WTC11 (cell line): ENCODE measurements around the gene KIRREL2.

Experiments
- ATF1 ChIP-seq: sonication (generic); formaldehyde crosslinking; IDR thresholded peaks from 2 replicates; pipeline ENCODE4 v1.8.1; 2023; ENCODE audit warnings: mild to moderate bottlenecking, moderate library complexity, missing genetic modification reagents
- JUN ChIP-seq: sonication (generic); formaldehyde crosslinking; IDR thresholded peaks from 2 replicates; pipeline ENCODE4 v1.8.0; 2023; ENCODE audit warnings: mild to moderate bottlenecking, missing genetic modification reagents
- ZNF423 ChIP-seq: fragments of 250-450 bp; sonication (Bioruptor Pico); IDR thresholded peaks from 2 replicates; pipeline ENCODE4 v2.1.2; 2022; ENCODE audit warnings: mild to moderate bottlenecking, moderate library complexity
- ZNF512 ChIP-seq: sonication (generic); formaldehyde crosslinking; IDR thresholded peaks from 2 replicates; pipeline ENCODE4 v1.8.1; 2022; ENCODE audit warnings: missing genetic modification reagents, borderline replicate concordance
- TF ChIP-seq, protein P1 (sequence below): sonication (generic); formaldehyde crosslinking; IDR thresholded peaks from 2 replicates; pipeline ENCODE4 v1.8.1; 2023; ENCODE audit warnings: mild to moderate bottlenecking, missing genetic modification reagents, moderate library complexity
- TF ChIP-seq, protein P2 (sequence below): sonication (generic); formaldehyde crosslinking; IDR thresholded peaks from 2 replicates; pipeline ENCODE4 v1.8.1; 2022; ENCODE audit warnings: low read depth, missing genetic modification reagents, borderline replicate concordance
- TF ChIP-seq, protein P3 (sequence below): fragments of 200-600 bp; IDR thresholded peaks from 2 replicates; pipeline ENCODE4 v1.8.0; 2022; ENCODE audit warnings: antibody characterized with exemption

- TF ChIP-seq, protein P1, sequence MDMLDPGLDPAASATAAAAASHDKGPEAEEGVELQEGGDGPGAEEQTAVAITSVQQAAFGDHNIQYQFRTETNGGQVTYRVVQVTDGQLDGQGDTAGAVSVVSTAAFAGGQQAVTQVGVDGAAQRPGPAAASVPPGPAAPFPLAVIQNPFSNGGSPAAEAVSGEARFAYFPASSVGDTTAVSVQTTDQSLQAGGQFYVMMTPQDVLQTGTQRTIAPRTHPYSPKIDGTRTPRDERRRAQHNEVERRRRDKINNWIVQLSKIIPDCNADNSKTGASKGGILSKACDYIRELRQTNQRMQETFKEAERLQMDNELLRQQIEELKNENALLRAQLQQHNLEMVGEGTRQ (CRISPR knock-in tag) = no peak
- TF ChIP-seq ATF1 (CRISPR knock-in tag) = no peak
- TF ChIP-seq, protein P2, sequence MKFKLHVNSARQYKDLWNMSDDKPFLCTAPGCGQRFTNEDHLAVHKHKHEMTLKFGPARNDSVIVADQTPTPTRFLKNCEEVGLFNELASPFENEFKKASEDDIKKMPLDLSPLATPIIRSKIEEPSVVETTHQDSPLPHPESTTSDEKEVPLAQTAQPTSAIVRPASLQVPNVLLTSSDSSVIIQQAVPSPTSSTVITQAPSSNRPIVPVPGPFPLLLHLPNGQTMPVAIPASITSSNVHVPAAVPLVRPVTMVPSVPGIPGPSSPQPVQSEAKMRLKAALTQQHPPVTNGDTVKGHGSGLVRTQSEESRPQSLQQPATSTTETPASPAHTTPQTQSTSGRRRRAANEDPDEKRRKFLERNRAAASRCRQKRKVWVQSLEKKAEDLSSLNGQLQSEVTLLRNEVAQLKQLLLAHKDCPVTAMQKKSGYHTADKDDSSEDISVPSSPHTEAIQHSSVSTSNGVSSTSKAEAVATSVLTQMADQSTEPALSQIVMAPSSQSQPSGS (CRISPR knock-in tag) = no peak
- no peak for TF ChIP-seq ZNF423 (CRISPR knock-in tag)
- TF ChIP-seq, protein P3, sequence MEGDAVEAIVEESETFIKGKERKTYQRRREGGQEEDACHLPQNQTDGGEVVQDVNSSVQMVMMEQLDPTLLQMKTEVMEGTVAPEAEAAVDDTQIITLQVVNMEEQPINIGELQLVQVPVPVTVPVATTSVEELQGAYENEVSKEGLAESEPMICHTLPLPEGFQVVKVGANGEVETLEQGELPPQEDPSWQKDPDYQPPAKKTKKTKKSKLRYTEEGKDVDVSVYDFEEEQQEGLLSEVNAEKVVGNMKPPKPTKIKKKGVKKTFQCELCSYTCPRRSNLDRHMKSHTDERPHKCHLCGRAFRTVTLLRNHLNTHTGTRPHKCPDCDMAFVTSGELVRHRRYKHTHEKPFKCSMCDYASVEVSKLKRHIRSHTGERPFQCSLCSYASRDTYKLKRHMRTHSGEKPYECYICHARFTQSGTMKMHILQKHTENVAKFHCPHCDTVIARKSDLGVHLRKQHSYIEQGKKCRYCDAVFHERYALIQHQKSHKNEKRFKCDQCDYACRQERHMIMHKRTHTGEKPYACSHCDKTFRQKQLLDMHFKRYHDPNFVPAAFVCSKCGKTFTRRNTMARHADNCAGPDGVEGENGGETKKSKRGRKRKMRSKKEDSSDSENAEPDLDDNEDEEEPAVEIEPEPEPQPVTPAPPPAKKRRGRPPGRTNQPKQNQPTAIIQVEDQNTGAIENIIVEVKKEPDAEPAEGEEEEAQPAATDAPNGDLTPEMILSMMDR = no peak
- TF ChIP-seq ZNF512 (CRISPR knock-in tag) = no peak
- TF ChIP-seq JUN (CRISPR knock-in tag) = no peak
Measured at GRCh38 chr19:35904311-35905068, 47.8 kb downstream of the KIRREL2 start.
